AG20443 (cell line): ENCODE measurements around the gene NUP205.
"Not testable (repeated sequence)": the region's sequence is repeated elsewhere in the genome, so short reads cannot be mapped to it uniquely, and the experiment has no call there.

Experiments used
- DNase-seq: peaks from one replicate; pipeline ENCODE4 v3.0.0; 2012; ENCODE audit warnings: low spot score, mixed read lengths

NUP205 gene

GRCh38 chr7:135667626-135668025 lies 109.9 kb downstream of the NUP205 start:
- not testable (repeated sequence) for DNase-seq

GRCh38 chr7:135668852-135669395 lies 111.2 kb downstream of the NUP205 start:
- not testable (repeated sequence) for DNase-seq

DNA sequence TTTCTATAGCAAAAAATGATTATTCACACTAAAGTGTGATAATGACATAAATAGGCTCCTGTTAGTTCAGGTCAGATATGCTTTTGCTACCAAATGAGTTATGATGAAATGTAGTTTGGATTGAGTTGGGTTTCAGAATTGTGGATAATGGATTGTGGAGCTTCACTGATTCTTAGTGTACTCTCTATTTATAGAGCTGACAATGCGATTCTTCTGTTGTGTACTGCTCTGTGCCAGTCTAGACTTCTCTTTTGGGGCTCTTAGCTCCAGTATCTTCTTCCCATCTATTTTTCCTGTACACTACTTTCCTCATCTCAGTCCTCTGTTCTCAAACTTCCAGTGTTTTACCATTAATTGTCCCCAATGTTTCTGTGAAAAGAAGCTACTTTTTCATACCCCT lies 112.1 kb downstream of the NUP205 start:
- no peak for DNase-seq

- DNase-seq: peak; percentile 64
Observed at GRCh38 chr7:135670179-135670578, 112.5 kb downstream of the NUP205 start.

DNA sequence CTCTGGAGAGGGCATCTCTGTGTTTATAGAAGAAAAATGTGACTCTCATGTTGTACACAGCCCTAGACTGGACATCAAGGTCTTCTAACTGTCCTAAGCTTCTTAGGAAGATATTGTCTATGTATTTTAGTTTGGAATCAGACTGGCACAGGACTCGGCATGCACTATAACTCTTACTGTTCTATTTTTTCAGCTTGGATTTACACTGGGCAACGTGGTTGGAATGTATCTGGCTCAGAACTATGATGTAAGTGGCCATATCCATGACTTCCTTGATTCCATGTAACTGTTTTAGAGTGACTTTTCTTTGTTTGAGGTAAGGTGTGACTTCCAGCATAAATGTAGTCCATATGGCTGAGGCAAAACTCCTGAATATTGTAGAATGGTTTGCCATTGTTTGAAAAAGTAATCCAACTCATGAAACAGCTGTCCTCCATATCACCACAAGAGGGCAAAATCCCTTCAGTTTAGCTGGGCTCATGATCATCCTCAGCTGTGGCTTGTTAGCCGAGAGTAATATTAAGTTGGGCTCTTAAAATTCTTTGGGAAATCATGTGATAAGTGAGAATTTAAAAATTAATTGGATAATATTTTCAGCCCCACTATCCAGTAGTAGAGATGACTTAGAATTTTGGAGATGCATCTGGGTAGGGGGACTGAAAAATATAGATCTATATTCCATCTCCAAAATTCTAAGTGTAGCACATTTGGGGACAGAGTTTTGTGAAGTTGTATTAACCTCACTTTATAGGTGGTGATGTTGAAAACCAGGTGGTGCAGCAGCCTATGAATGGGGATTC lies 115.0 kb downstream of the NUP205 start:
- peak; percentile 71 for DNase-seq

DNA sequence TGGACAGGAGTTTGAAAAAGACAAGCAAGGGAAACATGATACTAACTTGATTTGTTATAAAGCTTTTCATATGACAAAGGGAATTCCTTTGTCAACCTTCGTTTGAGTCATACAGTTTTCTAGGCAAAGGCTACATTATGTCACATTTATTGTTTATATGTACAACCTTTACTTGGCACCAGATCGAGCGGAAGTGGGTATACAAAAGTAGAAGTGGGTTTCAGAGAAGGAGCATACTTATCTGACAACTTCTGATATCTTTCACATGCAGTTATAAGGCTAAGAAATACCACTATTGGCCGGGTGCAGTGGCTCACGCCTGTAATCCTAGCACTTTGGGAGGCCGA lies 115.6 kb downstream of the NUP205 start:
- peak; percentile 29 for DNase-seq

DNA sequence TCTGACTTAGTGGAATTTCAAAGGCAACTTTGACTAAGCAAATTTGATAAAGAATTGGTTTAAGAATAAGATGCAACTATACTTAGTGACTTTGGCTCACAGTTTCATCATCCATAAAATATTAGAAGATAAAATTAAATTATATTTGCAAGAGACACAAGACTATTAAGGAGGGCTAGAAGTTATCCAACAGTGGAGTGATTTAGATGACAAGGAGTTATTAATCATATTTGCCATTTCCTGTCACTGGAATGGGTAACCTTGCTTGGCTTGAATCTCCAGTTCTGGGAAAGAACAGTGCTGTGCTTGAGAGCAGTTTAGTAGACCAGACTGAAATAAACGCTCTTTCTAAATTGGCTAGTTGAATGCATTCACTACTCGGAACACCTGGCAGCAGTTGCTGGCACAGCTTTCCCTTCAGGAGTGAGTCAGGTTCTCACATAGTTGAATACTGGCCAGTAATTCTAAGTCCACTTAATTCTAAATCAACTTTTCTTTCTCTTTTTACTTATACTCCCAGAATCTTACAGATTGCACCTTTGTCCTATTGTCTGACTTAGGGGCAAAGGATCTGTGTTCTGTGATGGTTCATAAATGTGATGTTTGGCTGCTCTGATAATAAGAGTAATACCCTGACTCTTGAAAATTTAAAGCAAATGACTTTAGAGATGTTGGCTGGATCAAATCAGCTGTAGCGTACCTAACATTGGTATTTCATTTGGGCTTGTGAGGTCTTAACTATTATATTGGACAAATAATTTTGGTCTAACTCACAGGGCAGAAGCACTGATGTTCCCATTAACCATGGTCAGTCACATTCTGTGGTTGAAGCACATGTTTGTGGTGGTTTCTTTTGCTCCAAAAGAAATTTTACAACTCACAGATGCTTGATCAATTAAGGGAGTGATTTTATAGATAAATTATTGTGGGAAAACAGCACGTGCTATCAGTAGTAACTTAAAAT lies 121.2 kb downstream of the NUP205 start:
- DNase-seq: peak; percentile 41

GRCh38 chr7:135681762-135682161 lies 124.0 kb downstream of the NUP205 start:
- no peak for DNase-seq

- no peak for DNase-seq
Observed at GRCh38 chr7:135682191-135682590, 124.5 kb downstream of the NUP205 start.

DNA sequence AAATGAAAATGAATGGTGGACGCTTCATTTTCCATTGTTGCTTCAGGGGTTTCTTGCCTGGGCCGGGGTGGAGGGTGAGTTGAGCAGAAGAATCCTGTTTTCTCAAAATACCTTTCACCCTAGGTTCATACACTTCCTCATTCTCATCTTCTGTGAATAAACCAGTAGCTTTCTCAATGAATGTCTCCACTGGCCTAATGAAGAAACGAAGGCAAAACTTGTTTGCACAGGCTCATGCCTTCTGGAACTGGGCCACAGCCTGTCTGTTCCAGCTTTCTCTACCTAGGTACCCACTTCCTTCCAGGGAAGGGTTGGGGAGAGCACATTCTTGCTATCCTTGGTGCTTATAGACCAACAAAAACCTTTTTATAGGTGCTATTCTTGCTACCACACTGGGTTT lies 125.9 kb downstream of the NUP205 start:
- no peak for DNase-seq

- DNase-seq: peak; percentile 38
Observed at GRCh38 chr7:135684136-135684535, 126.4 kb downstream of the NUP205 start.

DNA sequence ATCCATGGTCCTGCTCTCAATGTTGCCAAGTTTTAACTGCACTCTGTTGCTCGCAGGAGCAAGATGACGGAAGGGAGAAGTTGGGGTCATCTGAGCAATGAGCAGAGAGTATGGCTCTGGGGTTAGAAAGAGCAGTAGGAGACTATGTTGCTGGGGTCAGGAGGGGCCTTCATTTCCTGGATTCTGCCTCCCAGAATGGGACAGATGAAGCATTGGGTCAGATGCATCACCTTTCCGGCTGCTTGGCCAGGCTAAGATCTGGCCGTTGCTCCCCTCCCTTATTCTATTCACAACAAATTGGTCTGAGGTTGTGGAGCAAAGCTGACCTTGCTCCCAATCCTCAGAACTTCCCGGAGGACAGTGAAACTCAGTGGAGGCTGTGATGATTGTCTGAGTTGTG lies 127.0 kb downstream of the NUP205 start:
- no peak for DNase-seq

- DNase-seq: peak; percentile 52
Observed at GRCh38 chr7:135685306-135686084, 127.8 kb downstream of the NUP205 start.

DNA sequence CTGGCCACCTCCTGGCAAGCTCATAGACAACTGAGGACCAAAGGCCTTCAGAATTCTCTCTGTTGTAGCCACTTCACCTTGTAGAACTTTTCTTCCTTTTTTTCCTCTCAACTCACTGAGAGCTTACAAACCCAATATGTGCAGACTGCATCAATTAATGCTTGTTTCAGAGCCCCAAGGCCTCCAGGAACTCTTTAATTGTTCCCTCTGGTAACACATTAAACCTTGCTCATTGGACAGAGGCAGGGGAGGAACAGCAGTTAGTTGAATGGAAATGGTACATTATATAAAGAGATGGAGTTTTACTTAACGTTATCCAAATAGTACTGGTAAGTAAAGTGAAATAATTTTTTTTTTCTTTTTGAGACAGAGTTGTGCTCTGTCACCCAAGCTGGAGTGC lies 129.7 kb downstream of the NUP205 start:
- no peak for DNase-seq

DNA sequence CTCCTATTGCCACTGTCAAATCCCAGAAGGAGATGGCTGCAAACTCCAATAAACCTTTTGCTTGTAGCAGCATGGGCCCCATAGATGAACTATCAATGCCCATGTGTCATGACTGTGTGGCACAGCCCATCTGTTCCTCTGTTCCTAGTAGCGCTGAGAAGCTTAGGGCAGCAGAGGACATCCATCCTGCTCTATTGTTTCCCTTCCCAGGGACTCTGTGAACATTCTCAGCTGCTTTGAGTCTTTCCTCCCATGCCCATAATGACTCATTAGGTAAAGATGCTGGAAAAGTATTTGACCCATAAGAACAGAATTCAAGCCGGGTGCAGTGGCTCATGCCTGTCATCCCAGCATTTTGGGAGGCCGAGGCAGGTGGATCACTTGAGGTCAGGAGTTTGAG lies 132.8 kb downstream of the NUP205 start:
- DNase-seq: peak; percentile 70

- DNase-seq: no peak
Observed at GRCh38 chr7:135692055-135692454, 134.3 kb downstream of the NUP205 start.

DNA sequence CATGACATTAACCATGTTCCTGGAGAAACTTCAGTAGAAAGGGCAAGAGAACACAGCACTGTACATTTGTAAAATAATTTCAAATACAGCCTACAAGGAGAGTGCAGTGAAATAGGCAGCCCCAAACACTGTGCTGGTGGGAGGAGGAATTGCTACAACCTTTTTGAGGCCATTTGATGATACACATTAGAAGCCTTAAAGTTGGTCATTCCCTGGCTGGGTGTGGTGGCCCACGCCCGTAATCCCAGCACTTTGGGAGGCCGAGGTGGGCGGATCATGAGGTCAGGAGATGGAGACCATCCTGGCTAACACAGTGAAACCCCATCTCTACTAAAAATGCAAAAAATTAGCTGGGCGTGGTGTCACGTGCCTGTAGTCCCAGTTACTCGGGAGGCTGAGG lies 134.9 kb downstream of the NUP205 start:
- not testable (repeated sequence) for DNase-seq

- no peak for DNase-seq
Observed at GRCh38 chr7:135693558-135693957, 135.8 kb downstream of the NUP205 start.

DNA sequence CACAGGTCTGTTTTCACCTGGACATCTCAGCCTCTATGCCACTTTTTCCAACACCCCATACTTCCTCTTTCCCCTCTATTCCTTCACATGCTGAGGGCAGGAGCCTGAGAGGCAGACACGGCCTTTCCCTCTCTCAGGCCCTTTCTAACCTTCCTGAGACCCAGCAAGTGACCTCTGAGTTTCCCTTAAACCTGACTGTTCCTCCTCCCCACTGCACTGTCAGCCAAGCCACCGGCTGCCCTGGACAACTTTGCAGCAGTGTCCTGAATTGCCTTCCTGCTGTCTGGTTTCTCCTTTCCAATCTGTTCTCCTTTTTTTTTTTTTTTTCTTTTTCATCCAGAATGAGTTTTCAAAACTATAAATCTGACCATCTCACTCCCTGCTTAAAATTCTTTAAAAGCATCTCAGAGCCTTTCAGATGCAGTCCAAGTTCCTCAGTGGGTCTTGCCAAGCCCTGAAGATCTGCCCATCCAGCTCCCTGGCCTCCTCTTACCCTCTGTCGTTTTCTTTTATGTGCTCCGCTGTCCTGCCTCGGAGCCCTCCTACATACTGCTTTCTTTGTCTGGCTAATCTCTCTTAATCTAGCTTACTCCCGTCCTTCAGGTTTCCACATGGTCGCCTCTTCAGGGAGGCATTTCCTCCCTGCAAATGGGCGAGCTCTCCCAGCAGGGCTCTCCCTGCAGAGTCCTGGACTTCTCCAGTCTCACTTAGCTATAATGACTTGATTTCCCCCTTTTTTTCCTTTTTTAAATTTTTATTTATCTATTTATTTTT lies 139.7 kb downstream of the NUP205 start:
- DNase-seq: no peak
